Liver (tissue), 2 donors: Measurements from ENCODE around the gene DRG2.

Source experiments
- TF ChIP-seq, protein P1 (sequence below): fragments of 150-350 bp; IDR thresholded peaks from 2 replicates; pipeline ENCODE4 v1.5.1; 2017; ENCODE audit warnings: improper control_type of control experiment, low read depth, low read length; ENCODE audit not compliant: missing input control
- TF ChIP-seq, protein P2 (sequence below): IDR thresholded peaks from 2 replicates; pipeline ENCODE4 v1.6.1; 2016; ENCODE audit warnings: antibody characterized with exemption
- donor health status: healthy.

DNA sequence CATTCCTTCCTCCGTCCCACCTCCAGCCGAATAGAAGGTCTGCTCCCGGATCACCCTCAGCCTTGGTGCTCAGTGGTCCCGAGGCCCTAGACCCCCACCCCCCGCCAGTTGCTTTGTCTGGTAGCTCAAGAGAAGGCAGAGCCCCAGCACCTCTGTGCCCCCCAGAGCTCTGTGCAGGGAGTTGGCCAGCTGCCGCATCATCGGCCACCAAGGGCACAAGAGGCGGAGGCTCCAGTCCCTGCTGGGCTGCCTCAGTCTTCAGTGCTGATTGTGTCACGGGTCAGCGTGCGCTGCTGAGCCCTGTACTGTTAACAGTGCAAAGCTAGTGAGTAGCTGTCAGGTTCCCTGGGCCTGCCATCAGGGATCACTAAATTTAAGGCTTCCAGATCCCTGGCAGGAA is 22.2 kb upstream of the DRG2 start:
- TF ChIP-seq, protein P1, sequence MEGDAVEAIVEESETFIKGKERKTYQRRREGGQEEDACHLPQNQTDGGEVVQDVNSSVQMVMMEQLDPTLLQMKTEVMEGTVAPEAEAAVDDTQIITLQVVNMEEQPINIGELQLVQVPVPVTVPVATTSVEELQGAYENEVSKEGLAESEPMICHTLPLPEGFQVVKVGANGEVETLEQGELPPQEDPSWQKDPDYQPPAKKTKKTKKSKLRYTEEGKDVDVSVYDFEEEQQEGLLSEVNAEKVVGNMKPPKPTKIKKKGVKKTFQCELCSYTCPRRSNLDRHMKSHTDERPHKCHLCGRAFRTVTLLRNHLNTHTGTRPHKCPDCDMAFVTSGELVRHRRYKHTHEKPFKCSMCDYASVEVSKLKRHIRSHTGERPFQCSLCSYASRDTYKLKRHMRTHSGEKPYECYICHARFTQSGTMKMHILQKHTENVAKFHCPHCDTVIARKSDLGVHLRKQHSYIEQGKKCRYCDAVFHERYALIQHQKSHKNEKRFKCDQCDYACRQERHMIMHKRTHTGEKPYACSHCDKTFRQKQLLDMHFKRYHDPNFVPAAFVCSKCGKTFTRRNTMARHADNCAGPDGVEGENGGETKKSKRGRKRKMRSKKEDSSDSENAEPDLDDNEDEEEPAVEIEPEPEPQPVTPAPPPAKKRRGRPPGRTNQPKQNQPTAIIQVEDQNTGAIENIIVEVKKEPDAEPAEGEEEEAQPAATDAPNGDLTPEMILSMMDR = no peak
- TF ChIP-seq, protein P2, sequence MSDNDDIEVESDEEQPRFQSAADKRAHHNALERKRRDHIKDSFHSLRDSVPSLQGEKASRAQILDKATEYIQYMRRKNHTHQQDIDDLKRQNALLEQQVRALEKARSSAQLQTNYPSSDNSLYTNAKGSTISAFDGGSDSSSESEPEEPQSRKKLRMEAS = no peak
